Measurements from ENCODE around the gene TM7SF2. TPM values are rescaled to one million over a fixed set of nuclear protein-coding genes. Genes with fewer than 3 reads are reported as not detected.
A peak's percentile ranks its signal among the peaks of the same experiment; 100 is the strongest.
"Not testable (repeated sequence)": the region's sequence is repeated elsewhere in the genome, so short reads cannot be mapped to it uniquely, and the experiment has no call there.

The TM7SF2 gene
- total RNA-seq, 4 donors from 2014 or later: 7.1 to 25.2 (median 18.3) TPM

DNA sequence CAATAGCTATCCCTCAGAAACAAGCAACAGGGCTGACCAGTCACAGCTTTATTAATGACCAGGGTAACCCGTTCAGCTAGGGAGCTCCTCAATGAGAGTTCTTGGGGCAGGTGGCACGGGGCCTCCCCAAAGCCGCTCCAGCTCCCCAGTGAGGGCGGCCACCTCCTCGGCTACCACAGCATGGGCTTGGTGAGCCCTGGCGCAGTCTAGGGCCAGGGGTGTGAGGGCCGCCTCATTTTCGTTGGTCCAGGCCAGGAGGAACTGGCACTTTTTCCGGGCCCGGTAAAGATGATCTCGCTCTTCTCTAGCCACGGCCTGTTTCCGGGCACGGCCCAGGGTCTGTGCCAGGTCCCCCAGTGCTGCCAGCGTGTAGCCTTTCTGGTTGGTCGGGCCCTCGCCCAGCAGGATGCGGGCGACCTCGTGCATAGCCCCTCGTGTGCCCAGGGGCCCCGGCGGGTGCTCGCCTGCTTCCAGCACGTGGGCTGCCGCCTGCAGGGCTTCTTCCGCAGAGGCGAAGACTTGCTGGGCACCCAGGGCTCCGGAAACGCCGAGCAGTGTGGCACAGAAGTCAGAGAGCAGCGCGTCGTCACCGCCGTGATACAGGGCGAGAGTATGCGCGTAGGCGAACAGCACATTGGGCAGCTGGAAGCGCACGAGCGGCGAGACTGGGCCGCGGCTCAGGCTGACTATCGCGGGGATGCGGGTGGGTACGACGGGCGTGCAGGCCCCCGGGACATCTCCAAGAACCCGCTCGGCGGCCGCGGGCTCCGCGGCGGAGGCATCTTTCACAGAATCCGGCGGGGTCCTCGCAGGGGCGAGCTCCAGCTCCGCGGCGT lies 4.9 kb downstream of the TM7SF2 start:
- TF ChIP-seq POLR2A (IDR thresholded peaks at IDR 0.05): no peak
- TF ChIP-seq POLR2AphosphoS5 (IDR thresholded peaks at IDR 0.05): peak; percentile 40
- no peaks in the 10 kb centered on the region for H3K9me3 ChIP-seq
- no peaks in the 10 kb centered on the region for H3K27me3 ChIP-seq
- ATAC-seq: no peak
- peaks cover 7 to 74% (median 35%) of the 10 kb centered on the region in 3 donors for H3K4me1 ChIP-seq
- peak overlapping the region; percentile 59 to 76 for H3K4me3 ChIP-seq
- peaks cover 0 to 56% of the 10 kb centered on the region in 2 donors for H3K36me3 ChIP-seq
- peak overlapping the region; percentile 39 to 90 (median 85) for H3K27ac ChIP-seq
- no CpG with 5 or more reads among the region's 68 CpGs for WGBS, 2 donors (ENCODE audit: low coverage in 1 of 2)

DNA sequence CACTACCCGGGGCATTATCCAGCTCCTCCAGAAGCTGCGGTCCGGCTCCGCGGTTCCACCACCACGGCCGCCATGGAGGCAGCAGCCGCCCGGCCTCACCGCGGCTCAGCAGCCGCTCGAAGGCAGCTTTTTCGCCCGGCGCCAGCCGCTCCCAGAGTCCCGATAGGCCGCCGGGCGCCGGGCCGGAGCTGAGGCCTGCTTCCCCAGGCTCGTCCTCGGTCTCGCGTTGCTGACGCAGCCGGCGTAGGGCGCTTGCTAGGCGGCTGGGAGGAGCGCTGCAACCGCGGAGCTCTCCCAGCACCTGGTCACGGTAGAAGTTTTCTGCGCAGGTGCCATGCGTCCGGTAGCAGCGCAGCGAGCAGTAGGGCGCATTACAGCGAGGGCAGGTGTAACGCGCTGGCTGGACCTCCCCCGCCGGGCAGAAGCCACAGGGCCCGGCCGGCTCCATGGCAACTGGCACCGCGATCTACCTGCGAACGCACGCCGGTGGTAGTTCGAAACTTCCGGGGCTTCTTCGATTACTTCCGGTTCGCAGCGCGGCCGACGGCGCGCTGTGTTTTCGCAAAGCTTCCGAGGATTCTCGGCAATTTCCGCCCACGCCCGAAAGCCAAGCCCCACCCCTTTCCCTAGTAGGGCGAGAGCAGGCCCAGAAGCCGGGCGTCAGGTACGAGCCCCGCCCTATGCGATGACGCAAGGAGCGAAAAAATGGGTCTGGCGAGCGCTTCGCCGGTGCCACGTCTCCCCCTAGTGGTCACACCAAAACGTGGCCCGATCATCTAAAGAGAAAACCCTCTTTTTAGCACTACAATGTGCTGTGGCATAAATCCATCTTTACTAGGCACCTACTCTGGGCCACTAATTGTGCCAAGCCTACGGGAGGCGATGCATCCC lies 5.8 kb downstream of the TM7SF2 start, which contains the start of gene ZNHIT2:
ZNHIT2 (minus strand) TSS at position 496 of the 891 bp plus-strand sequence; CDS start at position 448, 48 bp downstream.
- peak; percentile 82 for ATAC-seq
- Histone ChIP-seq H3K27me3 (no peaks in the 10 kb centered on the region), H3K36me3 (peaks cover 0 to 56% of the 10 kb centered on the region in 2 donors), H3K4me1 (peaks cover 7 to 67% (median 29%) of the 10 kb centered on the region in 3 donors), H3K4me3 (peak within 1 kb of the TSS; percentile 59 to 76), H3K27ac (peak within 1 kb of the TSS; percentile 39 to 90 (median 85)), H3K9me3 (no peaks in the 10 kb centered on the region)
- 0% methylated on average over 12 to 18 of the region's 89 CpGs for WGBS, 2 donors (ENCODE audit: low coverage in 1 of 2)
- TF ChIP-seq POLR2AphosphoS5 (IDR thresholded peaks at IDR 0.05) (peak; percentile 83), POLR2A (IDR thresholded peaks at IDR 0.05) (peak; percentile 61 to 65), EP300 (IDR thresholded peaks at IDR 0.05) (no peak)
- TF ChIP-seq, protein P1, sequence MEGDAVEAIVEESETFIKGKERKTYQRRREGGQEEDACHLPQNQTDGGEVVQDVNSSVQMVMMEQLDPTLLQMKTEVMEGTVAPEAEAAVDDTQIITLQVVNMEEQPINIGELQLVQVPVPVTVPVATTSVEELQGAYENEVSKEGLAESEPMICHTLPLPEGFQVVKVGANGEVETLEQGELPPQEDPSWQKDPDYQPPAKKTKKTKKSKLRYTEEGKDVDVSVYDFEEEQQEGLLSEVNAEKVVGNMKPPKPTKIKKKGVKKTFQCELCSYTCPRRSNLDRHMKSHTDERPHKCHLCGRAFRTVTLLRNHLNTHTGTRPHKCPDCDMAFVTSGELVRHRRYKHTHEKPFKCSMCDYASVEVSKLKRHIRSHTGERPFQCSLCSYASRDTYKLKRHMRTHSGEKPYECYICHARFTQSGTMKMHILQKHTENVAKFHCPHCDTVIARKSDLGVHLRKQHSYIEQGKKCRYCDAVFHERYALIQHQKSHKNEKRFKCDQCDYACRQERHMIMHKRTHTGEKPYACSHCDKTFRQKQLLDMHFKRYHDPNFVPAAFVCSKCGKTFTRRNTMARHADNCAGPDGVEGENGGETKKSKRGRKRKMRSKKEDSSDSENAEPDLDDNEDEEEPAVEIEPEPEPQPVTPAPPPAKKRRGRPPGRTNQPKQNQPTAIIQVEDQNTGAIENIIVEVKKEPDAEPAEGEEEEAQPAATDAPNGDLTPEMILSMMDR (IDR thresholded peaks at IDR 0.05): peak in 3 of 4 experiments; percentile 94 to 98 (median 97)

DNA sequence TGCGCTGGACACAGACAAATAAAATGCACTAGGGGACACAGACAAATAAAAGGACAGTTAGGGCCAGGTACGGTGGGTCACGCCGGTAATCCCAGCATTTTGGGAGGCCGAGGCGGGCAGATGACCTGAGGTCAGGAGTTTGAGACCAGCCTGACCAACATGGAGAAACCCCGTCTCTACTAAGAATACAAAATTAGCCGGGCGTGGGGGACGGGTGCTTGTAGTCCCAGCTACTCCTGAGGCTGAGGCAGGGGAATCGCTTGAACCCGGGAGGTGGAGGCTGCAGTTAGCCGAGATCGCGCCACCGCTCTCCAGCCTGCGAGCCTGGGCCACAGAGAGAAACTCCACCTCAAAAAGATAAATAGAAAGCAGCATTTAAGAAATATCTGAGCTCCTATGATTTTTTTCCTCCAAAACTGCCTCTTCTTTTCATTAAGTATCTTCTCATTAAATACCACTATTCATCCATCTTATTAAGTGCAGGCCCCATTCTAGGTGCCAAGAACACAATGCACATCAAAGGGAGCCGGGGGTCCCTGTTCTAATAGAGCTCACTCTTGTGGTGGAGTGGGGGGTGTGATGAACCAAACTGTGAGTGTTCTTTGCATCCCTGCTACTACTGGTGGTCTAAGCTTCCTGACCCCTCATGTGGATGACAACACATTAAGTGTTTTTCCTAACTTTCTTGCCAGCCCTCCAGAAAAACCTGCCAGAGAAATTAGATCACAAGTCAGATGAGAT lies 6.6 kb downstream of the TM7SF2 start:
- 77 to 78% methylated on average over 5 to 11 of the region's 18 CpGs for WGBS, 2 donors (ENCODE audit: low coverage in 1 of 2)
- ATAC-seq: no peak
- Histone ChIP-seq H3K36me3 (peaks cover 0 to 56% of the 10 kb centered on the region in 2 donors), H3K4me1 (peaks cover 3 to 67% (median 27%) of the 10 kb centered on the region in 3 donors), H3K9me3 (no peaks in the 10 kb centered on the region), H3K27ac (peak overlapping the region; percentile 6 to 86 (median 79)), H3K27me3 (no peaks in the 10 kb centered on the region), H3K4me3 (no peak overlapping the region)
- TF ChIP-seq, protein P1 (IDR thresholded peaks at IDR 0.05): no peak
- TF ChIP-seq POLR2AphosphoS5 (IDR thresholded peaks at IDR 0.05) (no peak), EP300 (IDR thresholded peaks at IDR 0.05) (no peak), POLR2A (IDR thresholded peaks at IDR 0.05) (no peak)

DNA sequence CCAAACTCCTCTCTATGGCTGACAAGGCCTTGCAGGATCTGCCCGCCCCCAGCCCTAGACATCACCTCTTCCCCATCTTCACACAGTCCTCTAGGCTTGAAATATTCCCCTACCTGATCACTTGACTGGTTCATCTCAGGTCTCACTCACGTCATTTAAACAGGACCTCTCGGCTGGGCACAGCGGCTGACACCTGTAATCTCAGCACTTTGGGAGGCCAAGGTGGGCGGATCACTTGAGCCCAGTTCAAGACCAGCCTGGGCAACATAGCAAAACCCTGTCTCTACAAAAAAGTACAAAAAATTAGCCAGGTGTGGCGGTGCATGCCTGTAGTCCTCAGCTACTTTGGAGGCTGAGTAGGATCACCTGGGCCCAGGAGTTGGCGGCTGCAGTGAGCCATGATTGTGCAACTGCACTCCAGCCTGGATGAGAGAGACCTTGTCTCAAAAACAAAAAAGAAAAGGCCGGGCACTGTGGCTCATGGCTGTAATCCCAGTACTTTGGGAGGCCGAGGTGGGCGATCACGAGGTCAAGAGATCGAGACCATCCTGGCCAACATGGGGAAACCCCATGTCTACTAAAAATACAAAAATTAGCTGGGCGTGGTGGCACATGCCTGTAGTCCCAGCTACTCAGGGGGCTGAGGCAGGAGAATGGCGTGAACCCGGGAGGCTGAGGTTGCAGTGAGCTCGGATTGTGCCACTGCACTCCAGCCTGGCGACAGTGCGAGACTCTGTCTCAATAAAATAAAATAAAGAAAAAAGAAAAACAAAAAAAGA lies 7.4 kb downstream of the TM7SF2 start:
- H3K4me3 ChIP-seq, H3K27me3 ChIP-seq, H3K9me3 ChIP-seq, ATAC-seq: not testable (repeated sequence)
- Histone ChIP-seq H3K36me3 (peaks cover 0 to 58% of the 10 kb centered on the region in 2 donors), H3K4me1 (peaks cover 3 to 69% (median 25%) of the 10 kb centered on the region in 3 donors), H3K27ac (peak overlapping the region in 3 of 4 donors; percentile 74 to 86 (median 84))
- WGBS, 2 donors (ENCODE audit: low coverage in 1 of 2): 83 to 86% methylated on average over 6 to 11 of the region's 18 CpGs

DNA sequence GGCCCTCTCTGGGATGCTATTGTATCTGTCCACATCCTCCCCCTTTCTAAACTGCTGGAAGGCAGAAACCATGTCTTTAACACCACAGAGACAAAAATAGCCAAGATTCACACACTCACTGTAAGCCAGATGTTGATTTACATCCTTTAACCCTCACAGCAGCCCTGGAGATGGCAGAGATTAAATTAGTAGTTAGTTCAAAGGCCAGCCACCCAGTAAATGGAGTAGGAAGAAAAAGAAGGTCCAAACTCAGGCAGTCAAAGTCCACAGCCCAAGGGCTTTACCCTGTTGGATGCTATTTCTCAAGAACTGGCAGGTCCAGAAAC lies 8.0 kb downstream of the TM7SF2 start:
- H3K36me3 ChIP-seq: peaks cover 0 to 62% of the 10 kb centered on the region in 2 donors

More for the DNA sequence above, 8.0 kb downstream of the TM7SF2 start:
- TF ChIP-seq POLR2AphosphoS5 (IDR thresholded peaks at IDR 0.05) (no peak), POLR2A (IDR thresholded peaks at IDR 0.05) (no peak), EP300 (IDR thresholded peaks at IDR 0.05) (no peak)
- TF ChIP-seq, protein P1 (IDR thresholded peaks at IDR 0.05): no peak
- Histone ChIP-seq H3K9me3 (no peaks in the 10 kb centered on the region), H3K4me3 (no peak overlapping the region), H3K27ac (peak overlapping the region in 2 of 4 donors; percentile 7 to 84), H3K4me1 (peaks cover 3 to 71% (median 25%) of the 10 kb centered on the region in 3 donors), H3K27me3 (no peaks in the 10 kb centered on the region)
- ATAC-seq: no peak

All from gastroesophageal sphincter (tissue), 4 donors.